NCI-H1436 (cell line): Measurements from ENCODE around the gene PHAF1.

Experiments used
- DNase-seq: peaks from one replicate; lab custom pipeline; 2025; lab: John Stamatoyannopoulos, UW

PHAF1 gene

DNA sequence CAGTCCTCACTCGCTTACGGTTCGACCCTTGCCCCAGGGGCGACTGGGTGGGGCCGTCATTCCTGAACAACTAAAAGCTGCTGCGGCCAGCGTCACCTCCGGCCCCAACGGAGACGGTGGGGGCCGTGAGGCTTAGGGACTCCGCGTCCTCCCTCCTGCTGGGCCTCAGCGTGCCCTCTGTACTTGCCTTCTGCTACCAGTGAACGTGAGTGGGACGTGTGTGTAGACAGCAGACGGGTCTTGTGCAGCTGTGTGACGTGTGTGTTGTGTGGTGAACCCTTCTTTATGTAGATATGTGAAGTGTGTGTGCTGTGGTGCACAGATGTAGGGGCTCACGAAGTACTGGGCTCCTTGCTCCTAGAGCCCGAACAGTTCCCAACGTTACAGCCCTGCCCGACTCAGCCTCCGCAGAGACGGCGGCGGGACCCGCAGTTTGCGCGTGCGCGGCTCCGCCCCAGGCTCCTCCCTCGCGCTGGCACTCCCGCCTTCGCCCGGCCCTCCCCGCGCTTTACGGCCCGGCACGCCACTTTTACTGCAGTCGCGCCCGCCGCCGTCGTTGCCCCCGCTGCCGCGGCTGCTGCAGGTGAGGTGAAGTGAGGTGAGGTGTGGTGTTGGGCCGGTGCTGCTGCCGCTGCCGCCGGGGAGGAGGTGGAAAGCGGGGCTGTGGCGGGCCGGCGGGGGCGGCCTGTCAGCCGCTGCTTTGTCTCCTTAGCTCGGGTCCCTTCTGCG, at the start of gene PHAF1:
Gene PHAF1, plus strand, starts transcription at position 535 of the 729 bp plus-strand sequence. CDS start 235 bp downstream, outside the sequence.
- peak; percentile 86 for DNase-seq

DNA sequence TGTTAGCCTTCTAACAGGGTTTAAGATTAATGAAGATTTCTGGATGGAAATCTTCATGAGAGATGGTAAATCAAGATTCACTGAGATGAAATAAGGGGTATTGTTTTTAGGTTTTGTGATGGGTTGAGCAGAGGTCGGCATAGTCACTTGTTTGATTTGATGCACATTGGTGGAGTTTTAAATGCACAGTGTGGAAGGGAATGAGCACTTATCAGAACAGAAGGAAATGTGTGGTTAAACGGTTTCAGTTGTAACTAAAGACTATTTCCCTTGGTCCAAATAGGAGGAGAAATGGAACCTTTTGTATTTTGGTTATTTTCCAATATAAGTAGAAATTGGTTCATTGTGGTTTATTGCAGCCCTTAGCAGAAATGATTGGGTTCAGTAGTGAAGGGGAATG, 46.7 kb upstream of the PHAF1 start:
- no peak for DNase-seq

GRCh38 chr16:67068212-67068753, 41.5 kb upstream of the PHAF1 start:
- no peak for DNase-seq

DNA sequence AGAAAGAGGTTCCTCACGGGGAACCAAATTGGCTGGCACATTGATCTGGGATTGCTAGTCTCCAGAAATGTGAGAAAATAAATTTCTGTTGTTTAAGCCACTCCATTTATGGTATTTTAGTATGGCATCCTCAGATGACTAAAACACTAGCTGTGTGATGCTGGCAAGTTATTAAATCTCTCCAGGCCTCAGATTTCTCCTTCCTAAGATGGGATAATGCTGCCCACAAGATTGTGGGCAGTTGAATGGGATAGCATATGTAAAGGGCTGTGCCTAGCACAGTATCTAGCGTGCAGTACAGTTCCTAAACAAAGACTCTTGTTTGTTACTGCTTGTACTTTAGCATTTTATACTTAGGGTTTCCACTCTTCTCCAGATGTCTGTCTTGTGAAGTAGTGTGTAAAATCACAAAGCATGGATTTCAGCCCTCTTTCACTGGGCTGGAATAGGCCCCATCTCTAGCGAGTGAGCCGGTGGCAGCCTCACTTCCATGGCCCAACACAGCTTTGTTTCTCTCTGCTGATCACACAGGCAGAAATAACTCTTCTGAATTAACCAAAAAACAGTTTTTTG, 38.2 kb upstream of the PHAF1 start:
- no peak for DNase-seq

- no peak for DNase-seq
These were observed 34.4 kb upstream of the PHAF1 start for GRCh38 chr16:67075331-67075730.

DNA sequence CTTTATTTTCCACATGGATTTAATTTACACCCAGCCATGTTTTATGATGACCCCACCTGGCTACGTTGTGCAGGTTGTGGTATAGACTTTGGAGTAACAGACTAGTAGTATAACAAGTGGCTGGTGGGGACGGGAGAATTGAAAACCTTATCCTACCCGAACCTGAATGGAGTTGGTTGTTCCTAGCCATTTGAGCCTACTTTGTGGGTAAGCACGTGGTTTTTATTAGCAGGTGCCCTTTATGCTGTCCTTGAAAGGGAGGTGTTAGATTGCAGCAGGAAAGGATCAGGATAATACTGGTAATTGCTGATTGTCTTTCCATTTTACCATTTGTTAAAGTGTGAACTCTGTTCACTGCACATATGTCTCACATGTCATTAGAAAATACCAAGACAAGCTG, 31.9 kb upstream of the PHAF1 start:
- no peak for DNase-seq

DNA sequence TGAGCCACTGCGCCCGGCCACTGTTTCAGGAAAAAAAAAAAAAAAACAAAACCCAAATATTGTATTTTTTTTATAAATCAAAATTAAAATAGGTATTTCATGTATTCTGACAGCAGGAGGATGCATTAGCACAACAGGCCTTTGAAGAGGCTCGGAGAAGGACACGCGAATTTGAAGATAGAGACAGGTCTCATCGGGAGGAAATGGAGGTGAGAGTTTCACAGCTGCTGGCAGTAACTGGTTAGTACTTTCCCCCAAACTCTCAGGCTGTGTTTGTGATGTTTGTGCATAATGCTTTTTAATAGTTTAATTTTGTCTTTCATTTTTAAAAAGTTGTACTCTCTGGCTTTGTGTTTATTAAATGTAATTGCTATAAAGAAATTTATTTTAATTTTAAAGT, 27.6 kb upstream of the PHAF1 start:
- no peak for DNase-seq

DNA sequence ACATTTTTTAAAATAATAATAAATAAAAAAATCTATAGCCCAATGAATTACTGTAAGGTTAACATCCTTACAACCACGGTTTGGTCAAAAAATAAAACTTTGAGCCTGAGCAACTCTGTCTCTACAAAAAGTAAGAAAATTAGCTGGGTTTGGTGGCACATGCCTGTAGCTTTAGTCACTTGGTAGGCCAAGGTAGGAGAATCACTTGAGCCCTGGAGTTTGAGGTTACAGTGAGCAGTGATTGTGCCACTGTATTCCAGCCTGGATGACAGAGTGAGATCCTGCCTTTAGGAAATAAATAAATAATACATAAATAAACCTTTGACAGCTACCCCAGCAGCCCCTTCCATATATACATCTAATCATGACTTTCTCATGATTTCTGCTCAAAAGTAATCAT, 26.9 kb upstream of the PHAF1 start:
- DNase-seq = no peak

DNA sequence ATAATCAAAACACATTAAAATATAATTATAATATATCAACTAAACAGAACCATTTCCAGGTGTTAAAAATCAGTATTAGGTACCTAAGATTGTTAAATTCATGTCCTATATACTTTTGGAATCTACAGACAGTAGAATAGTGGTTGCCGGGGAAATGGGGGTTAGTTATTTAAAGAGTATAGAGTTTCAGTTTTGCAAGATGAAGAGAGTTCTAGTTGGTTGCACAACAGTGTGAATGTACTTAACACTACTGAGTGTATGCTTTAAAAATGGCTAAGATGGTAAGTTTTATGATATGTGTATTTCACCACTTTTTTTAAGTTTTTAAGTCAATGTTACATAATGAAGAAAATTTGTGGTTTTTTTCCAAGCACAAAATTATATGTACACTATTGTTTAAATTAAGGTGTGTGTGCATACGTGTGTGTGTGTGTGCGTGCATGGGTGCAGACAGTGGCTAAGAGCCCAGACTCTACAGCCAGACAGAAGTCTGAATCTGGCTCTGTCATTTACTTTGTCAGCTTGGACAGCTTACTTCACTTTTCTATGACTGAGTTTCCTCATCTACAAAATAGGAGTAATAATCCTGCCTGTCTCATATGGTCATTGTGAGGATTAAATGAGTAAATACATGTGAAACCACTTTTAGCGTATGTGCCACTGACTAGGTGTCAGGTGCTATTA, 25.3 kb upstream of the PHAF1 start:
- no peak for DNase-seq

GRCh38 chr16:67086822-67087221, 22.9 kb upstream of the PHAF1 start:
- DNase-seq = no peak

DNA sequence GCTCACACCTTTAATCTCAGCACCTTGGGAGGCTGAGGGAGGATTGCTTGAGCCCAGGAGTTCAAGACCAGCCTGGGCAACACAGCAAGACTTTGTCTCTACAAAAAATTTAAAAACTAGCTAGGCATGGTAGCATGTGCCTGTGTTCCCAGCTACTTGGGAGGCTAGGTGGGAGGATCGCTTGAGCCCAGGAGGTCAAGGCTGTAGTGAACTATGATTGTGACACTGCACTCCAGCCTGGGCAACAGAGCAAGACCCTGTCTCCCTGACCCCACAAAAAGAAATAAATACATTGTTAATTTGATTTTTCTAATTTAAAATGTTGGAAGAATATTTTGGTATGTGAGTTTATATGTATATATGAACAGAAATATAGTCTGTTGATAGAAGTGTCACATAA, 22.4 kb upstream of the PHAF1 start:
- no peak for DNase-seq

- DNase-seq = peak; percentile 70
These were observed 21.9 kb upstream of the PHAF1 start for GRCh38 chr16:67087803-67088202.

- DNase-seq = no peak
These were observed 21.2 kb upstream of the PHAF1 start for GRCh38 chr16:67088551-67088950.

GRCh38 chr16:67089101-67089500, 20.6 kb upstream of the PHAF1 start:
- no peak for DNase-seq

DNA sequence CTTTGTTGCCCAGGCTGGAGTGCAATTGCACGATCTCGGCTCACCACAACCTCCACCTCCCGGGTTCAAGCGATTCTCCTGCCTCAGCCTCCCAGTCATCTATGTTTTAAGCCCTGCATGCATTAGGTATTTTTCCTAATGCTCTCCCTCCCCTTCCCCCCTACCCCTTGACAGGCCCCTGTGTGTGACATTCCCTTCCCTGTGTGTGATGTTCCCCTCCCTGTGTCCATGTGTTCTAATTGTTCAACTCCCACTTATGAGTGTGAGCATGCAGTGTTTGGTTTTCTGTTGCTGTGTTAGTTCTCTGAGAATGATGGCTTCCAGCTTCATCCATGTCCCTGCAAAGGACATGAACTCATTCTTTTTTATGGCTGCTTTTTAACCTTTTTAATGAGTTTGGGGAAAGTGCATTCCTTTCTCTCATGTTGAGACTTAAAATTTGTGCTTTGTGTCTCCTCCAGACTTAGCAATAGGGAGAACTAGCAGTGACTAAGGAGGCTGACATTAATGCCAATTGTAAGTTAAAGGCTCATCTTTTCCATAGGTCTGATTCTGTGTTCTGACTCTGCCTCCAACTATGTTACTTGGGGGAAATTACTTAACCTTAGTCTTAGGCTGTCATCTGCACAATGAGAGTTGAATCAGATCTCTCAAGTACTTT, 17.7 kb upstream of the PHAF1 start:
- DNase-seq = no peak

DNA sequence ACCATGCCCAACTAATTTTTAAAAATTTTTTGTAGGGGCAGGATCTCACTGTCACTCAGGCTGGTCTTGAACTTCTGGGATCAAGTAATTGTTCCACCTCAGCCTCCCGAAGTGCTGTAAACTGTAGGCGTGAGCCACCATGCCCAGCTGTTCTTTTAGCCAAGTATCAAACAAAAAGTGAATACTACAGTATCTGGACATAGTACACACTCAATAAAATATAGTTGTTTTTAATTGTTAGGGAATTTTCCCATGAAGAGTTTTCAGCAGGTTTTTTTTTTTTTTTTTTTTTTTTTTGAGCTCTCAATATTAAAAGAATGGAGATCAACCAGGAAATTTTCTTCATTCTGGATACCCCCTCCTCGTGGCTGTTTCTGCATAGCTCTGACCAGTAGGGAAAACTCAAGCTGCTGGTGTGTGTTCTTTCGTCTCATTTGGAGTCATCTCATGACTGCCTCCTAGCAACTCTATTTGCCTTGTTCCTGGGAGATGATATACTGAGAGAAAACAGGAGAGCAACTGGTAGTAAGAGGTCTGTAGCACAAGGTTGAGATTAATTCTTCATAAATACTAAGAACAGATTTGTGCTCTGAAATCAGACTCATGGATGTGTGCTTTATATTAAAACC, 16.5 kb upstream of the PHAF1 start:
- DNase-seq = no peak

GRCh38 chr16:67098599-67098998, 11.1 kb upstream of the PHAF1 start:
- no peak for DNase-seq

DNA sequence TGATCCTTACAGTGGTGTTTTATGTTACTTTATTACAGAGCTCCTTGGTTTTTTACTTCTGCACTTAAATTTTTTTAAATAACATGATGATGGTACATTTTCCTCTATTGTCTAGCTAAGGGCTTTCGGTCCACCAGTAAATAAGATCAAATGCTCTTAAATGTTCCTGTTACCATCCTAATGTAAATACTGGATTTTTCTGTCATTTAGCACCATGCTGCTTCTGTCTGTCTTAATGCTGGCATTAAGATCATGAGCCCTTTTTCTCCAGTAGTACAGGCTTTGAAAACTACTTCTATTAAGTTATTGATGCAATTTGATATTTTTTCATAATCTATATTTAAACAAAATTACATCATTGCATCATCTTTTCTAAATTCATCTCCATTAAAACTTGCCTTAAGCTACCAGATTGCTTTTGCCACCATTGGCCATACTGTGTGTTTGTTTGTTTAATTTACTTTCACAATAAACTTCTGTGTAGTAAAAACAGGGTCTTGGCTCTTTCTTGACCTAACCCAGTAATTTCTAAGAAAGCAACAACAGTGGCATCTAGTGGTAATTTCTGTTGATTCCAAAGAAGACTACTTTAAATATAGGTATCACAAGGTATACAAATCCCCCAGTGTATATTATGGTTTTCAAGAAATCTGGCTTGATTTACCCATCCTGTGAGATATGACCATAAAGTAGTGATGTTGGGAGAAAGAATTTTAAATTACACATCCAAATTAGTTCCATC, 9.0 kb upstream of the PHAF1 start:
- DNase-seq = peak; percentile 4

GRCh38 chr16:67101311-67102082, 8.2 kb upstream of the PHAF1 start:
- no peak for DNase-seq

- DNase-seq = no peak
These were observed 5.7 kb upstream of the PHAF1 start for GRCh38 chr16:67104061-67104460.

GRCh38 chr16:67104845-67105244, 4.9 kb upstream of the PHAF1 start:
- DNase-seq = no peak
